SK-N-MC (cell line): Measurements from ENCODE around the gene MAMLD1.

Source experiments
- EZH2 ChIP-seq: fragments of 200-600 bp; sonication (generic); IDR thresholded peaks from one replicate; pipeline ENCODE4 v1.6.1; 2017; ENCODE audit warnings: antibody characterized with exemption
- POLR2AphosphoS5 ChIP-seq: IDR thresholded peaks from 2 replicates; pipeline ENCODE4 v1.6.1; 2012; ENCODE audit warnings: mild to moderate bottlenecking, low read depth, low read length, borderline replicate concordance

- TF ChIP-seq POLR2AphosphoS5 (no peak), EZH2 (no peak)
Observed at GRCh38 chrX:150365990-150366911, 3.1 kb downstream of the MAMLD1 start.
